Stomach smooth muscle (tissue), 2 donors: ENCODE results near the gene EDDM3A.

Source experiments
- H3K27ac ChIP-seq: one replicate; pipeline ENCODE4 v1.7.0; 2013; ENCODE audit warnings: mild to moderate bottlenecking, low read length, inconsistent platforms
- H3K27me3 ChIP-seq, 2 donors: one replicate each; pipeline ENCODE4 v1.7.0; 2013; ENCODE audit warnings: low read length in 2 of 2; ENCODE audit not compliant: insufficient read depth in 2 of 2, control insufficient read depth in 1 of 2
- H3K36me3 ChIP-seq, 2 donors: one replicate each; pipeline ENCODE4 v1.7.0; 2013; ENCODE audit warnings: low read length in 2 of 2; ENCODE audit not compliant: control insufficient read depth in 2 of 2, insufficient read depth in 2 of 2
- H3K4me1 ChIP-seq: one replicate; pipeline ENCODE4 v1.7.0; 2013; ENCODE audit warnings: low read length; ENCODE audit not compliant: control insufficient read depth, insufficient read depth
- H3K4me3 ChIP-seq, 2 donors: one replicate each; pipeline ENCODE4 v1.7.0; 2013; ENCODE audit warnings: low read length in 2 of 2
- H3K9ac ChIP-seq, 2 donors: one replicate each; pipeline ENCODE4 v1.7.0; 2013; ENCODE audit warnings: low read length in 2 of 2, mild to moderate bottlenecking in 1 of 2
- H3K9me3 ChIP-seq, 2 donors: one replicate each; pipeline ENCODE4 v1.7.0; 2013; ENCODE audit warnings: low read length in 2 of 2; ENCODE audit not compliant: control insufficient read depth in 2 of 2
- donor health status: healthy.
- donor health status: Pancreatic carcinoma.

Gene EDDM3A

DNA sequence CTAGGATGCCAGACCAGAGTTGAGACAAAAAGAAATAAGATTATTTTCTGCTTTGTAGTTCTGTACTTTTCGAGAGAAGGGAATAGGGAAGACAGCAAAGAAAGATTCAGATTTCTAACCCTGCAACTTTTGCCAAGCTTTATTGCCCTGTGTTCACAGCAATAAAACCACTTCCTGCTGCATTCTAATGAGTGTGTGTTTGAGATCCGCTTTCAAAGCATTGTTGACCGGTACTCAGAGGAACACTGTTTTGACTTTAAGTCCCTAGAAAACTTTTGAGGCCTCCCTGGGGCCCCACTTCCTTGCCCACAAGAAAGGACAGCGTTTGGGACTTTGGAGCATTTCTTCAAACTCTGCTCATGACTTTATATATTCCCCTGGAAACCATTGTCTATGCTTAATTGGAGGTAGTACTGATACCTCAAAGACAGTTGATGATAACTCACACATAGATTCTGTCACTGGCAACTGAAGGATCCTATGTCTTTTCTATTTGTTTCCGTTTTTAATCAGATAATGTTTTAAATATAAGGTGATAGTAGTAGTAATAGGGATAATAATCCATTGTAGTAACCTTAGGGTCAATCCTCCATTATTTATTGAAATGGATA lies 36.7 kb downstream of the EDDM3A start:
- no peaks in the 10 kb centered on the region for H3K27me3 ChIP-seq
- no peaks in the 10 kb centered on the region for H3K36me3 ChIP-seq
- no peaks in the 10 kb centered on the region for H3K9me3 ChIP-seq
- H3K4me3 ChIP-seq: no peak overlapping the region
- H3K9ac ChIP-seq: no peak overlapping the region
- H3K4me1 ChIP-seq: no peaks in the 10 kb centered on the region
- H3K27ac ChIP-seq: no peak overlapping the region

DNA sequence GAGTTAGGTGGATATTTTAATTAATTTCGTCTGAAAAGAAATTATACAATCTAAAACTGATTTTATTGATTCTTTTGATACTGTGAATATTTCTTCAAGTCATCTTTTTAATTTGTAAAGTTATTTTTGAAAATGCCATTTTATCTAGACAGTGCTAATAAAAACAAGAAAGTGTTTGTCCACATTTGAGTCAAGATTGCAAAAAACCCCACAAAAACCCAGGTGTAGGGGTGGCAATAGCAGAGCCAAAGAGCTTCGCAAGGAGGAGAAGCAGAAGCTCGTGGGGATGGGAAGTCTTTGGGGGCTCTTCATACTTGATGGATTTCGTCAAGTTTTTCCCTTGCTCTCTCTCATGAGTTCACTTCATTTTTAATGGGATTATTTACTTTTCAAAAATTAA lies 41.3 kb downstream of the EDDM3A start:
- Histone ChIP-seq H3K27ac (no peak overlapping the region), H3K27me3 (no peaks in the 10 kb centered on the region), H3K9ac (no peak overlapping the region), H3K36me3 (no peaks in the 10 kb centered on the region), H3K4me3 (no peak overlapping the region), H3K4me1 (no peaks in the 10 kb centered on the region), H3K9me3 (no peaks in the 10 kb centered on the region)

DNA sequence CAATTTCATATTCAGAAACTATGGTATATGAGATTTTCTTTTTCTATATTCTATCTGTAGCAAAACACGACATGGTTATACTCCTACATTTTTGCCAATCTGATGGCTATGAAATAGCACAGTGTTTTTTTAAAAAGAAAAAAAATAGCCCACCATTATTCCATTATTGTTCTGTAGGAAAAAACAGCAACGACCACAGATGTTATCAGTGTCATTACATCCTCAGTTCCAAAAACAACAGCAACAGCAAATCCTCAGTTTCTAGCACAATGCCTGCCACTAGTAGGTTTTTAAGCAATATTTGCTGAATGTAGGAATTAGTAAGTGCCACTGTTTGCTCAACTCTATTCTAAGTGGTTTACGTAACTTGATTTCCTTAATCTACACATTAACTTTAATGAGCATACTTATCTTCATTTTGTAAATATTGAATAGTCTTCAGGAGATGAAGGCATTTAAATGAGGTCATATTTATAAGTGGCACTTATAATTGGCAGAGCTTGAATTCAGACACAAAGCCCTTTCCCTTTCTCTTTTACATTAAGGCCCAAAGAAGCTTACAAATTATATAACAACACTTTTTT lies 43.6 kb downstream of the EDDM3A start:
- Histone ChIP-seq H3K9ac (no peak overlapping the region), H3K36me3 (no peaks in the 10 kb centered on the region), H3K4me1 (no peaks in the 10 kb centered on the region), H3K27me3 (no peaks in the 10 kb centered on the region), H3K4me3 (no peak overlapping the region), H3K27ac (no peak overlapping the region), H3K9me3 (no peaks in the 10 kb centered on the region)

DNA sequence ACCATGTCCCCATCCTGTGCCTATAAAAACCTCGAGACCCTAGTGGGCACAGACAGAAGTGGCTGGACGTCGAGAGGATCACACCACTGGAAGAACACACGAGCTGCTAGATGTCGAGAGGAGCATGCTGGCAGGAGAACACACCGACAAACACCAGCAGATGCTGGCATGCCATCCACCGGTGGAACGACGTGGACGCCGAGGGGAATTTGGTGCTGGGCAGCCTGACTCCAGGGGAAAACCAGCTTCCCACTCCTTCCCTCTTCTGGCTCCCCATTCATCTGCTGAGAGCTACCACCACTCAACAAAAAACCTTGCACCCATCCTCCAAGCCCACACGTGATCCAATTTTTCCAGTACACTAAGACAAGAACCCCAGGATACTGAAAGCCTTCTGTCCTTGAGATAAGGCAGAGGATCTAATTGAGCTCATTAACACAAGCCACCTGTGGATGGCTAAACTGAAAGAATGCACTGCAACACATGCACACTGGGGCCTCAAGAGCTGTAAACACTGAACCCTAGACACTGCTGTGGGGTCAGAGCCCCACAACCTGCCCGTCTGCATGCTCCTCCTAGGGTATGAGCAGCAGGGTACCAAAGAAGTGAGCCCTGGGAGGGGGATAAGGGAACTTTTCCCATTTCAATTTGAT lies 44.9 kb downstream of the EDDM3A start:
- Histone ChIP-seq H3K9ac (no peak overlapping the region), H3K36me3 (no peaks in the 10 kb centered on the region), H3K9me3 (no peaks in the 10 kb centered on the region), H3K27me3 (no peaks in the 10 kb centered on the region), H3K4me3 (no peak overlapping the region), H3K27ac (no peak overlapping the region), H3K4me1 (no peaks in the 10 kb centered on the region)

DNA sequence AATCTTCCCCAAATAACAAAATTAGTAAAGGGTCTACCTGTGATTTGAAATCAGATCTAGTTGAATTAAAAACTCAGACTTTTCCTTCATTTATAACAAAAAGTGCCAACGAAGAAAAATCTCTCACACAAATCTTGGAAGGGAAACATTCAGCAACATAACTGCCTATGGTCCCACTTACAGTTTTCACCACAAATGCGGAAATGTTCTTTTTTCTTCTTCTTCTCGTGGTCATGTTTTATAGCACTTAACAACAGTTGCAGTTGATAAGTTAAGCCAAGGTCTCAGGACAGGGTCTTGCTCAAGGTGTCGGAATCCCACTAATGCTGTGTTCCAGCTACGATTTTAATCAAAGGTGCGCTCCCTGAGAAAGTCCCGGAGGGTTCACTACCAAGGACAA lies 45.5 kb downstream of the EDDM3A start:
- Histone ChIP-seq H3K4me1 (no peaks in the 10 kb centered on the region), H3K9ac (no peak overlapping the region), H3K36me3 (no peaks in the 10 kb centered on the region), H3K27me3 (no peaks in the 10 kb centered on the region), H3K4me3 (no peak overlapping the region), H3K27ac (no peak overlapping the region), H3K9me3 (no peaks in the 10 kb centered on the region)

DNA sequence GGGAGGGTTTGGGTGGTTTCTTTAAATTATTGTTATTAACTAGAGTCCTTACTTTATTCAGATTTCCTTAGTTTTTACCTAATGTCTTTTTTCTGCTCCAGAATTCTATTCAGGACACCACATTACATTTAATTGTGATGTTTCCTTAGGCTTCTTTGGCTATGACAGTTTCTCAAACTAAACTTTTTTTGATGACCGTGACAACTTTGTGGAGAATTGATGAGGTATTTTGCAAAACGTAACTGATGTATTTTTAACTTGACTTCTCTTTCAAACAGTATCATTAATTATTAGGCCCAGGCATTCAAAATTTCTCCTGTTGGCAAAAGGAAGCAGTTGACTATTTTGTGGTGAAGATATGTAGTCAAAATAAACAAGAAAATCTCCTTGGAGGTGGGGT lies 45.9 kb downstream of the EDDM3A start:
- Histone ChIP-seq H3K4me3 (no peak overlapping the region), H3K27me3 (no peaks in the 10 kb centered on the region), H3K9me3 (no peaks in the 10 kb centered on the region), H3K4me1 (no peaks in the 10 kb centered on the region), H3K27ac (no peak overlapping the region), H3K36me3 (no peaks in the 10 kb centered on the region), H3K9ac (no peak overlapping the region)

DNA sequence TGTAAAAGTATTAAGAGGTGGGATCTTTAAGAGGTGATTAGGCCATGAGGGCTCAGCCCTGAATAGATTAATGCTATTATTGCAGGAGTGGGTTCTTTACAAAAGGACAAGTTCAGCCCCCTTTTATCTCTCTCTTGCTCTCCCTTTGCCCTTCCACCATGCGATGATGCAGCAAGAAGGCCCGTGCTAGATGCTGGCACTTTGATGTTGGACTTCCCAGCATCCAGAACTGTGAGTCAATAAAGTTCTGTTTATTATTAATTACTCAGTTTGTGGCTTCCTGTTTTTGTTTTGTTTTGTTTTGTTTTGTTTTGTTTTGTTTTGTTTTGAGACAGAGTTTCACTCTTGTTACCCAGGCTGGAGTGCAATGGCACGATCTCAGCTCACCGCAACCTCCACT lies 46.9 kb downstream of the EDDM3A start:
- Histone ChIP-seq H3K4me1 (no peaks in the 10 kb centered on the region), H3K27me3 (no peaks in the 10 kb centered on the region), H3K9ac (no peak overlapping the region), H3K36me3 (no peaks in the 10 kb centered on the region), H3K27ac (no peak overlapping the region), H3K4me3 (no peak overlapping the region), H3K9me3 (no peaks in the 10 kb centered on the region)

DNA sequence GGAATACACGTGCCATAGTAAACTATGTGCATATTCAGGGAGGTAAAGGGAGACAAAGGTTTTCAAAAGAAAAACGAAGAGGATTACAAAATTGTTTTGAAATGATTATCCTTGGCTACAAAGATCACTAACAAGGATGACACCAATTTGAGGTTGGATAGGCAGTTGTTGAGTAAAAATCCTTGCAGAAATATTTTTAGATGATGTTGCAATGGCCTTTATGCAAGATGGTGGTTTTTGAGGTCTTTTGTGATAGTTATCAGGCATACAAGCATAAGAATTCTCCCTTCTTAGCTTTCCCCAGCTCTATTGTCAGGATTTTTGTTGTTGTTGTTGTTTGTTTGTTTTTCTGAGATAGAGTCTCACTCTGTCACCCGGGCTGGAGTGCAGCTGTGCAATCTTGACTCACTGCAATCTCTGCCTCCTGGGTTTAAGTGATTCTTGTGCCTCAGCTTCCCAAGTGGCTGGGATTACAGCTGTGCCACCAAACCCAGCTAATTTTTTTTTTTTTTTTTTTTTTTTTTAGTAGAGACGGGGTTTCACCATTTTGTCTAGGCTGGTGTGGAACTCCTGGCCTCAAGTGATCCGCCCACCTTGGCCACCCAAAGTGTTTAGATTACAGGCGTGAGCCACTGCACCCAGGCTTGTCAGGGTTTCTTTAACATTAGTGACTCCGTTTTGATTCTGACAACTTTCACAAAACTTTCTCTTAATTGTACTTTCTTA lies 49.1 kb downstream of the EDDM3A start:
- H3K27ac ChIP-seq: no peak overlapping the region

DNA sequence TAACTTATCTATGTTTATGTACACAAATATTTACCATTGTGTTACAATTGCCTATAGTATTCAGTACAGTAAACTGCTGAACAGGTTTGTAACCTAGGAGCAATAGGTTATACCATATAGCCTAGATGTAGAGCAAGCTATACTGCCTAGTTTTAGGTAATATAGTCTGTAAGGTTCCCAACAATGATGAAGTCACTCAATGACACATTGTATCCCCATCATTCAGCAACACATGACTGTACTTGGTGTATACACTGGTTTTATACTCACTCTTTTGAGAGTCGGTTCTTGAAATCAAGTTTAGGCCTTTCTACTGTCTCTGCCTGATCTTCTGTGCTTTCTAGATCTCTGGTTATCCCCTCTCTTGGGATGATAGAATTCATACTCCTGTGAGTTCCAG lies 51.5 kb downstream of the EDDM3A start:
- Histone ChIP-seq H3K36me3 (no peaks in the 10 kb centered on the region), H3K9me3 (no peaks in the 10 kb centered on the region), H3K4me3 (no peak overlapping the region), H3K9ac (no peak overlapping the region), H3K27me3 (peaks cover 0 to 2% of the 10 kb centered on the region in 2 donors), H3K27ac (no peak overlapping the region), H3K4me1 (peaks cover 7% of the 10 kb centered on the region)

More for the DNA sequence above, 49.1 kb downstream of the EDDM3A start:
- no peak overlapping the region for H3K4me3 ChIP-seq
- no peaks in the 10 kb centered on the region for H3K27me3 ChIP-seq
- H3K9me3 ChIP-seq: no peaks in the 10 kb centered on the region
- H3K36me3 ChIP-seq: no peaks in the 10 kb centered on the region
- peaks cover 3% of the 10 kb centered on the region for H3K4me1 ChIP-seq
- H3K9ac ChIP-seq: no peak overlapping the region
